ENCODE data around the gene PBX1.

Gene PBX1

DNA sequence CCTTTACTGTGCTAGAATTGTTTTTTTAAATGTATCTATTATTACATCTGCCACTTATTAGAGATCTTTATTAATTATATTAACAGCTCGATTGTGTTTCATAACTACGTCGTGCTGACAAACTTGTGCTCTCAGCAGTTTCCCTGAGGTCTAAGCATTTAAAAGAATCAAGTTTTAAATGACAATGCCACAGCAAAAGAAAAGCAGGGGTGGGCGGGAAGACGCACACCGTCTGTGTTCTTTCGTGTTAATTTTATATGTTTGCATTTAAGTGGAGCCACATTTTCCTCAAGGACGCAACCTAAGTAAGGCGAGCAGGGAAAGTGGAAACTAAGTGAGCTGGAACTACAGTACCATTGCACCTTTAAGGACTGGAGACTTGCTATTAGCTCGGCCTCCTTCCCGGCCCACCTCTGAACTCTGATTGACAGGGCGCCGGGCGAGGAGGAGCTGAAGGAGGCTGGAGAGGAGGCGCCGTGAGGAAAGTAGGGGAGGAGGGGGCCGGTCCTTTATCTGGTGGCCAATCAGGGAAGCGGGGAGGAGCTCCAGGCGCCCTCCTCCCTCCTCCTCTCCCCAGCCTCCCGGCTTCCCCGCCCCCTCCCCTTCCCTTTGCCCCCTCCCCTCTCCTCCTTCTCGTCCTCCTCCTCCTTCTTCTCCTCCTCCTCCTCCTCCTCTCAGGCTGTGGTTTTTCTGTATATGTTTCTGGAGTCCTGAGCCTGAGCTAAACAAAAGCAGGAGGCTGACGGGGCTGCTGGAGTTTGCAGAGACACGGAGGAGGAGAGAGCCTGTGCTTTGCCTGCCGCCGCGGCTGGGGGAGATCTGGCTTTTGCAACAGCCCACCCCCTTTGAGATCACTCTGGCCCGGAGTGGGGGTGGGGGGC lies at the start of gene PBX1:
Gene PBX1 (plus strand): TSS at position 724 of the 881 bp plus-strand sequence.
- Histone ChIP-seq H3K9ac (ENCODE audit: low read length) (peak within 1 kb of the TSS; percentile 55; the same call in 1 of the 2 replicates), H3K79me2 (ENCODE audit: low read length) (peaks cover 27% of the 10 kb centered on the region)

GRCh38 chr1:164510435-164510834 lies 48.5 kb upstream of the PBX1 start:
- H3K4me2 ChIP-seq (ENCODE audit: low read depth, low read length) = no peak overlapping the region
- H3K27me3 ChIP-seq (replicated peaks; ENCODE audit: insufficient read depth, low read length) = no peaks in the 10 kb centered on the region
- H3K9ac ChIP-seq (ENCODE audit: low read length) = no peak overlapping the region
- H3K9me3 ChIP-seq (replicated peaks; ENCODE audit: insufficient read depth, low read length) = no peaks in the 10 kb centered on the region
- H2AFZ ChIP-seq (ENCODE audit: low read length) = no peak overlapping the region
- TF ChIP-seq, protein P1, sequence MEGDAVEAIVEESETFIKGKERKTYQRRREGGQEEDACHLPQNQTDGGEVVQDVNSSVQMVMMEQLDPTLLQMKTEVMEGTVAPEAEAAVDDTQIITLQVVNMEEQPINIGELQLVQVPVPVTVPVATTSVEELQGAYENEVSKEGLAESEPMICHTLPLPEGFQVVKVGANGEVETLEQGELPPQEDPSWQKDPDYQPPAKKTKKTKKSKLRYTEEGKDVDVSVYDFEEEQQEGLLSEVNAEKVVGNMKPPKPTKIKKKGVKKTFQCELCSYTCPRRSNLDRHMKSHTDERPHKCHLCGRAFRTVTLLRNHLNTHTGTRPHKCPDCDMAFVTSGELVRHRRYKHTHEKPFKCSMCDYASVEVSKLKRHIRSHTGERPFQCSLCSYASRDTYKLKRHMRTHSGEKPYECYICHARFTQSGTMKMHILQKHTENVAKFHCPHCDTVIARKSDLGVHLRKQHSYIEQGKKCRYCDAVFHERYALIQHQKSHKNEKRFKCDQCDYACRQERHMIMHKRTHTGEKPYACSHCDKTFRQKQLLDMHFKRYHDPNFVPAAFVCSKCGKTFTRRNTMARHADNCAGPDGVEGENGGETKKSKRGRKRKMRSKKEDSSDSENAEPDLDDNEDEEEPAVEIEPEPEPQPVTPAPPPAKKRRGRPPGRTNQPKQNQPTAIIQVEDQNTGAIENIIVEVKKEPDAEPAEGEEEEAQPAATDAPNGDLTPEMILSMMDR (IDR thresholded peaks at IDR 0.05; ENCODE audit: low read length) = no peak
- TF ChIP-seq EZH2 (optimal IDR thresholded peaks at IDR 0.05; ENCODE audit: low read depth, low read length) (no peak), EZH2phosphoT487 (IDR thresholded peaks at IDR 0.05; ENCODE audit: low read length) (no peak)
- peak; percentile 5 for DNase-seq
- no peak overlapping the region for H3K27ac ChIP-seq (ENCODE audit: low read length)
- H4K20me1 ChIP-seq (ENCODE audit: insufficient read depth, low read length) = no peaks in the 10 kb centered on the region
- no peaks in the 10 kb centered on the region for H3K79me2 ChIP-seq (ENCODE audit: low read length)
- H3K4me1 ChIP-seq (ENCODE audit: low read length) = no peaks in the 10 kb centered on the region
- no peaks in the 10 kb centered on the region for H3F3A ChIP-seq (ENCODE audit: insufficient read depth, low read length)
- H3K9me2 ChIP-seq (replicated peaks; ENCODE audit: insufficient read depth, low read length) = no peaks in the 10 kb centered on the region
- H3K4me3 ChIP-seq (ENCODE audit: low read length) = no peak overlapping the region
- H3K36me3 ChIP-seq (replicated peaks; ENCODE audit: insufficient read depth, low read length) = no peaks in the 10 kb centered on the region

More for the DNA sequence above, at the start of gene PBX1:
- no peaks in the 10 kb centered on the region for H3K9me2 ChIP-seq (replicated peaks; ENCODE audit: insufficient read depth, low read length)
- no peaks in the 10 kb centered on the region for H3K9me3 ChIP-seq (replicated peaks; ENCODE audit: insufficient read depth, low read length)
- peak within 1 kb of the TSS; percentile 15; the same call in 1 of the 2 replicates for H3K27ac ChIP-seq (ENCODE audit: low read length)
- no peaks in the 10 kb centered on the region for H3F3A ChIP-seq (ENCODE audit: insufficient read depth, low read length)
- H4K20me1 ChIP-seq (ENCODE audit: insufficient read depth, low read length) = no peaks in the 10 kb centered on the region
- TF ChIP-seq, protein P1 (IDR thresholded peaks at IDR 0.05; ENCODE audit: low read length) = no peak
- TF ChIP-seq EZH2phosphoT487 (IDR thresholded peaks at IDR 0.05; ENCODE audit: low read length) (no peak), EZH2 (optimal IDR thresholded peaks at IDR 0.05; ENCODE audit: low read depth, low read length) (no peak)
- H2AFZ ChIP-seq (ENCODE audit: low read length) = peak within 1 kb of the TSS; percentile 74
- H3K4me2 ChIP-seq (ENCODE audit: low read depth, low read length) = peak within 1 kb of the TSS; percentile 66
- peaks cover 10% of the 10 kb centered on the region for H3K4me1 ChIP-seq (ENCODE audit: low read length)
- H3K27me3 ChIP-seq (replicated peaks; ENCODE audit: insufficient read depth, low read length) = no peaks in the 10 kb centered on the region
- H3K4me3 ChIP-seq (ENCODE audit: low read length) = peak within 1 kb of the TSS; percentile 71
- DNase-seq = peak; percentile 99
- no peaks in the 10 kb centered on the region for H3K36me3 ChIP-seq (replicated peaks; ENCODE audit: insufficient read depth, low read length)

GRCh38 chr1:164511001-164511705 lies 47.8 kb upstream of the PBX1 start:
- no peak overlapping the region for H3K27ac ChIP-seq (ENCODE audit: low read length)
- H3K9me3 ChIP-seq (replicated peaks; ENCODE audit: insufficient read depth, low read length) = no peaks in the 10 kb centered on the region
- no peak overlapping the region for H2AFZ ChIP-seq (ENCODE audit: low read length)
- H3K9ac ChIP-seq (ENCODE audit: low read length) = no peak overlapping the region
- H3K4me2 ChIP-seq (ENCODE audit: low read depth, low read length) = no peak overlapping the region
- no peaks in the 10 kb centered on the region for H3K79me2 ChIP-seq (ENCODE audit: low read length)
- no peaks in the 10 kb centered on the region for H4K20me1 ChIP-seq (ENCODE audit: insufficient read depth, low read length)
- H3K4me3 ChIP-seq (ENCODE audit: low read length) = no peak overlapping the region
- TF ChIP-seq EZH2 (optimal IDR thresholded peaks at IDR 0.05; ENCODE audit: low read depth, low read length) (no peak), EZH2phosphoT487 (IDR thresholded peaks at IDR 0.05; ENCODE audit: low read length) (no peak)
- TF ChIP-seq, protein P1 (IDR thresholded peaks at IDR 0.05; ENCODE audit: low read length) = no peak
- H3K36me3 ChIP-seq (replicated peaks; ENCODE audit: insufficient read depth, low read length) = no peaks in the 10 kb centered on the region
- H3K9me2 ChIP-seq (replicated peaks; ENCODE audit: insufficient read depth, low read length) = no peaks in the 10 kb centered on the region
- no peaks in the 10 kb centered on the region for H3F3A ChIP-seq (ENCODE audit: insufficient read depth, low read length)
- H3K4me1 ChIP-seq (ENCODE audit: low read length) = no peaks in the 10 kb centered on the region
- no peaks in the 10 kb centered on the region for H3K27me3 ChIP-seq (replicated peaks; ENCODE audit: insufficient read depth, low read length)
- DNase-seq = peak; percentile 3
